GM21529 (cell line): ENCODE results near the gene NTN1.

Source experiments
- ATAC-seq: cut with Tn5 transposase; IDR thresholded peaks from one replicate; pipeline ENCODE4 v1.9.1; 2021; ENCODE audit not compliant: unreplicated experiment

NTN1 gene

GRCh38 chr17:9120471-9120870, 99.2 kb downstream of the NTN1 start:
- no peak for ATAC-seq

DNA sequence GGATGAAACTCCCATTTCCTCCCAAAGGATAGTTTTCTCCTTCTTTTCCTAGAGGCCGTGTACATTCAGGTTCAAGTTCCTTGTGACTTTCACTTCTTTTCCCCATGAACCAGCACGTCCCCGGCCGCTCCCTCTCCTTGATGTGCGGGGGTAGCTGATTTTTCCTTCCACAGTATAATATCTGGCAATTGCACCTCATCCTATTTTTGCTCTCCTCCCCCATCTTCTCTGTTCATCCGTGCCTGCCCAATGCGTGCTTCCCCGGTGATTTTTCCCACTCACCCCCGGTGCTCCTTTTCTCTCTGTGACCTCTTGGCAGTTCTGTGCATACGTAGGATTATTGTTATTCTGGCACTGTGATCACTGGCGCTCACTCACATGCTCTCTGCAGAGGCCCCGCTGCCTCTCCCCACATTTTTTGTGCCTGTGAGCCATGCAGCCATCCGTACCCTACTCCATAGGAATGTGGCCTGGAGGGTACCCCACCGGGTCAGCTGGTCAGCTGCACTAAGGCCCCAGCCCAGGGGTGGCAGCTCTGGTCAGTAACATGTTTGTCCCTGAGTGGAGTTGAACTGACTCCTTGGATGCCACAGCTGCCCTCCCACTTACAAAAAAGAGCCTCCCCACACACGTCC, 100.0 kb downstream of the NTN1 start:
- no peak for ATAC-seq

DNA sequence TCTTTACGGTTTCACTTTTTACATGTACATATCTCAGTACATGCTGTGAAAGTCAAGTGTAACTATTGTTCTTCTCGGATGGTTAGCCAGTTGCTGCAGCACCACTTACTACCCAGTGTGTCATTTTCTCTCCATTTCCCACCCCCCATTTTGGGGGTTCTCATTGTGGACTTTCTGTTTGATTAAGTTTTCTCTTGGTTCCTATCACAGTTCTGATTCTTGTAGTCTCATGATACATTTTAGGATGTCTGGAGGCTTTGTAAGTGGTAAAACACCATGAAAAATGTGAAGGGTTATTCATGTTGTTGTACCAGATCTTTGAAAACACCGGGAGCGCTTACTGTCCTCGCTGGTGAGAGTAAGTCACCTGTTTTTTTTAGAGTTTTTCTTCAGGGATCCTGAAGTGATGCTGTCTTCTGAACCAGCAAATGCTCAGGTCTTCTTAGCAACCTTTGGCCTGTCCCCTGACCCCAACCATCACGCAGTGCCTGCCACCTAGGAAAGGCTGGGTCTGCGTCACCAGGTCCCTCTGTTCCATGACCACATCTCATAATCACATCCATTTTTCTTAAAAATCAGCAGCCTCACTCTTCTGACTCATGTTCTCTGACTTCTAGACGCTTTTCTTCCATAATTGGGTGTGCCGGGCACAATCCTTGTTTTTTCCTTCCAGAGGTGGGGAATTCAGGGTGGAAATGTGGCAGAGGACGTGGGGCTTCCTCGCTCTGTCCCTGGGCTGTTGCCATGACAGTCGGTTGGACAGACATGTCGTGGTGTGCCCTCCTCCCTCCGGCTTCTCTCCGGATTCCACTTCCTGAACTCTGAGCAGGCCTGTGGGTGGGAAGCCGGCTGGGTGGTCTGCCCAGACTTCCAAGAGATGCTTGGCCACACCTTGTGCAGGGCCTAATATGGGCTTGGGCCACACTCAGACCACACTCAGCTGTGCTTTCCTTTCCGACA, 102.6 kb downstream of the NTN1 start:
- ATAC-seq: no peak

DNA sequence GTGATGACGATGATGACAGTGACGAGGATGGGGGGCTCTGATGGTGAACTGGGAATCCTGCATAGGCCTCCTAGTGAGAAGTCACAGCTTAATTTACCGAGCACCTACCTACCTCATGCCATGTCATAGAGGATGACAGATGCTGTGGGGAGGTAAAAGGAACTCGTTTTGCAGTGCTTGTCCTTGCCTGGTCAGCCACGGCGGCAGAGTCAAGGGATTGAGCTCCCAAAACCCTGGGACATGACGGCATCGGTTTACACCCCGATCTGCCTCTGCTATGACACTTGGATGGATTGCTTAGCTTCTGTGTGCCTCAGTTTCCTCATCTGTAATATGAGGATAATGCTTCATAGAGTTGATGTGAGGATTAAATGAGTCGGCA, 103.2 kb downstream of the NTN1 start:
- no peak for ATAC-seq

DNA sequence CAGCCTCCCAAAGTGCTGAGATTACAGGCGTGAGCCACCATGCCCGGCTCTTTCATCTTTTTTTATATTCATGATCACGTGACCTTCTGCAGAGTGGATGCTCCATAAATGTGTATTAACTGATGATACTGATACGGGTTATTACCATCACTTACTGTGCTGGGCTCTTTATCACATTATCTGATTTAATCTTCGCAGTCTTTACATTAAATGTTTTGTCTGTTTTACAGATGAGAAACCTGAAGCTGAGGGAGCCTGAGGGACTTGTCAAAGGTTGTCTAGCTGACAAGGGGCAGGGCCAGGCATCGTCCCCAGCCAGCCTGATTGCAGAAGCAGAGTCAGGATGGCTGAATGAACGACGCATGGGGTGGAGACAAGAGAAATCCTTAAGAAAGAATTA, 104.4 kb downstream of the NTN1 start:
- ATAC-seq: no peak

GRCh38 chr17:9127340-9127739, 106.0 kb downstream of the NTN1 start:
- ATAC-seq: no peak

- ATAC-seq: no peak
Measured at GRCh38 chr17:9131371-9131770, 110.1 kb downstream of the NTN1 start.

DNA sequence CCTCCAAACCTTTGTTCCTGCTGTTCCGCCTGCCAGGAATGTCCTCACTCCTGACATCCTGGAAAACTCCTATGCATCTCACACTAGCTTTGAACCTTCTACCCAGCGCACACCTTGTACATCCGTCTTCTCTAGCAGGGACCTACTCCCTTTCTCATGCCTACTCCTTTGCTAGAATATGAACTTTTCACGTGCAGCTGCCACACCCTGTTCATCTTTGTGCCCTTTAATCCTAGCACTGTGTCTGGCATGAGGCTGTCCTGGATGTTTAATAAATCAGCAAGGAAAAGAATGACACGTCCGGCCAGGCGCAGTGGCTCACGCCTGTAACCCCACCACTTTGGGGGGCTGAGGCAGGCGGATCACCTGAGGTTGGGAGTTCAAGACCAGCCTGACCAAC, 111.0 kb downstream of the NTN1 start:
- no peak for ATAC-seq

DNA sequence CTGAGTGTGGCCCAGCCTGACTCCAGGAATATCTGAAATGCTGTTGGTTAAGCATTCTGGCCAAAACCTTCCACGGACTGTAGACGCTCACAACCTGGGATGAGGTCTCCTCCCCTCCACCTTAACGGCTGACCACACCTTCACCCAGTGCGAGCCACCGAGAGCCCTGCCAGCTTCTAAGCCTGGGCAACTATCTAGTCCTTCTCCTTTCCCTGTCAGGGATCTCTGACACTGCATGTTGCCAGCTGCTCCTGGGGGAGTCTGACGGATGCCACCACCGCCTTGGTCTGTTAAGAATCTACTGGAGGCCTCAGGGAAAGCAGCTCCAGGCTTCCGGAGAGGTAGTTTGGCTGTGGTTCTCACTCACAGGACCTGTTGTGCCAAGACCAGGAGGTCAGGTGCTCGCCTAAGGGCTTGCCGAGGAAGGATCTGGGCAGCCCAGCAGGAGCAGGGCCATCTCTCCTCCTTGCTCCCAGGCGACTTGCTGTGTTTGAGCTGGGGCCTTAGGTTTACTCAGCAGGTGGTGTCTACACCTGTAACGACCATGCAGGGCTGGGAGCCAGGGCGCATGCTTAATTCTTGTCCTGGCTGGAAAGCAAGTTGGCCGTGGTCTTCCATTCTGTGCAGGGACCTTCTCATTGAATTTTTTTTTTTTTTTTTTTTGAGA, 111.8 kb downstream of the NTN1 start:
- no peak for ATAC-seq

DNA sequence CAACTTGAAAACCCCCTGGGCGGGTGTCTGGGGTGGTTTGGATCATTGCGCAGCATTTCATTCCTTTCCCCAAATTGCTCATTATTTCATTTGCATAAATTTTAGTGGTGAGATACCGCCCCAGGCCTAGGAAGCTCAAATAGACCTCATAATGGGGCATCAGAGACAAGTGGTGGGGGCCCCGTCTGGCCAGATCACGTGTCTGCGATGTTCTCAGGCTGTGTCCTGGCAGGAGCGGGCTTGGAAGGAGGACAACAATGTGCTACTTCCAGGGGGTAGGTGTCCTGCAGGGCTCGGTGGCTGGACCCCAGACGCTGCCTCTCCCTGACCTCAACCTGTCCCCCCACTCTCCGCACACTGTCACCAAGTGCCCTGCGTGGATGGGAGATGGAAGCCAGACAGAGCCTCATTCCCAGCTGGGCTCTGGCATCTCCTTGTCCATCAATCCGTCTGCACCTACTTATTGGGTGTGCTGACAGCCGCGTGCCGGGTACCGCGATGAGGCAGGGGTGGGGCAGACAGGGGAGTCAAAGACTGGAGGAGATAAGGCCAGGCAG, 116.9 kb downstream of the NTN1 start:
- no peak for ATAC-seq

DNA sequence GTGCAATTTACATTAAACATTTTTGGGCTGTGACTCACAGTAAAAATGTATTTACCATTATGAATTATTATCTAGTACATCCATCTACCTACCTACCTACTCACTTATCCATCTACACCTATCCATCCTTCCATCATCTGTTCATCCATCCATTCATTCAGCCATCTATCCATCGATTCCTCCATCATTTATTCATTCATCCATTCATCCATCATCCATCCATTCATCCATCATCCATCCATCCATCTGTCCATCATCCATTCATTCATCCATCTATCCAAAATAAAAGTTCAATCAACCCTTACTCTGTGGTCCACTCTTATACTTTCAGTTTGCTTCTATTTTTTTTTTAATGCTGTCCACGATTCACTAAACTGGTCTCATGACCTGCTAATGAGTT, 118.4 kb downstream of the NTN1 start:
- no peak for ATAC-seq

DNA sequence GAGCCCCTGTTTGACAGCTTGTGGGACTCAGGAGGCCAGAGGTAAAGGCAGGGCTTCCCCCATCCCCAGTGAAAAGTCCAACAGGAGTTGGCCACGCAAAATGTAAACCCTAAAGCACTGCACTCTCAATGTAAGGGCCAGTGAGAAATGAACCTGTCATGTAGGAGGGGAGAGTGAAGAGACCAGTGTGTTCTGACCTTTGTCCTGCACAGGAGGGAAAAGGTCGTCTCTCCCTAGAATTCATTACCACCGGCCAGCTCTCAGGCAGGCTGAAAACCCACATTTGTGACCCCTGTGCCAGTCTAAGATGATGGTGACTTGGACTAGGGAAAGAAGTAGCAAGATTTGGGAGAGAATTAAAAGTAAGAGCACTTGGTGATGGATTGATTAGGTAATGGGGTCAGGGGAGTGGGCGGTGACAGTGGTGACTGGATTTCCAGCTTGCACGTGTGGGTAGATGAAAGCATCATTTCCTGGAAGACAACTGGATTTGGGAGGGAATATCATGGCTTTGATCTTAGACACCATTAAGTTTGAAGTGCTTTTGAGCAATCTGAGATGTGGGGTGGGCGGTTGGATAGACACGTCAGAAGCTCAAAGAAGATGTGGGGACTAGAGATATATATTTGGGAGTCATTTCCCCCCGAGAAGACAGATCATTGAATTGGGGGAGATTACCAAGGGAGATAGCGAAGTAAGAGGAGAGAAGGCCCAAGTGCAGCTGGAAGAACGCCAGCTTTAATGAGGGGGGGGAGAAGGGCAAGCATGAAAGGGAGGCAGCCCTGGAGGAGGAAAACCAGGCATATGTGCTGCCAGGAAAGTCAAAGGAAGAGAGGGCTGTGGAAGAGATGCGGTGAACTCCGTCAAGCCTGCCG, 119.5 kb downstream of the NTN1 start:
- ATAC-seq: no peak

GRCh38 chr17:9141425-9141753, 120.1 kb downstream of the NTN1 start:
- no peak for ATAC-seq

DNA sequence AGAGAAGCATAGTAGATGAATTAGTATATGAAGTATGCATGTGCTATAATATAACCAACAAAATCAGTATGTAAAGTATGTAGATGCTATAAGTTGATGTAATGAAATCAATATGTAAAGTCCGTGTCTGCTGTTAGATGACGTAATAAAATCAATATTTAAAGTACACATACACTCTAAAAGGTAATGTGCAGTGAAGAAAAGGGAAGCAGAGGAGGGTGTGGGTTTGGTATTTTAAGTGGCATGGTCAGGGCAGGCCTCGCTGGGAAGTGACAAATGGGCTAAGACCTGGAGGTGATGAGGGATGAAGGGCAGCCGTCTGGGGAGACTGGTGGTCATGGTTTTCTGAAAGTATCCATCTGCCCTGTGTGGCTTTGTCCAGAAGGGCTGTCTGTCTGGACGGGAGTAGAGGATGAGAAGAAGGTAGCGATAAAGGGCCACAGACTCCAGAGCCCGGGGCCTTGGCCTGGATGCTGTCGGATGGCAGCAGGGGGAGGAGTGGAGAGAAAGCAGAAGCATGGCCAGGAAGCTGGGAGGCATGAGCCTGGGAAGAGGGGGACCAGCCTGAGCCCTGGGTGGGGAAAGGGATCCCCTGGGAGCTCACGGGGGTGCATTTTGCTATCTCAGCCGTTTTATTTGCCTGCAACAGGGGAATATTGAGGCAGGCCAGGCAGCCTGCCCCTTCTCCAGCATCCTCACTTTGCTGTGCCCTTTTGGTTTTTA, 121.6 kb downstream of the NTN1 start:
- no peak for ATAC-seq

DNA sequence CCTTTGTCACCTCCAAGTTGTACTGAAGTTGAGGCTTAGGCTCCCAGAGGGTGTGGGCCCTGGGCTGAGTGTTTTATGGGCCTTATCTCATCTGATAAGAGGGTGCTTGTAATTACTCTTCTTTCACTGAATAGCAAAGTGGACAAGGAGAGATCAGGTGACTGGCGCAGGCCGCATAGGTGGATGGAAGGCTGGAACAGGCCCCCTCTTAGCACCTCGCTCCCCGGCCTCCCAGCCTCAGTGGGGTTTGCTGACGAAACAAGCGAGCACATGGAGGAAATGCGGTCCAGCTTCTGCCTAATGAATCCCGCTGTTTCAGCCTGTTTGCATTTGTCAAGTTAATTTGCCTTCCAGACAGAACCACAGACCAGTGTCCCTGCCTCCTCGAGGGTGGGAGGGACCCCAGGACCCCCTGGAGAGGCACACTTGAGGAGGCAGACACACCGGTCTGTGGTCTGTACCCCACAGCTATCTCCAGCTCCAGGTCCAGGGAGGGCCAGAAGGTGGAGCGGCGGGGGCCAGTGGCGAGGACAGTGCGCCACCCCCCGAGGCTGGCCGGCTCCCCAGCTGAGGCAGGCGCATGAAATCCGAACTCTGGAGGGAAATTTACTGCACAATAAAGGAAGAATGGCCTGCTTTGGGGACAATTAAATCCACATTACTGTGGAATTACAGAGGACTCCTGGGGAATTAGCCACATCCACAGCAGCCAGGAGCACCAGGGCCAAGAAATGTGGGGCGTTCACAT, 123.4 kb downstream of the NTN1 start:
- no peak for ATAC-seq

GRCh38 chr17:9146064-9146463, 124.8 kb downstream of the NTN1 start:
- ATAC-seq: no peak

DNA sequence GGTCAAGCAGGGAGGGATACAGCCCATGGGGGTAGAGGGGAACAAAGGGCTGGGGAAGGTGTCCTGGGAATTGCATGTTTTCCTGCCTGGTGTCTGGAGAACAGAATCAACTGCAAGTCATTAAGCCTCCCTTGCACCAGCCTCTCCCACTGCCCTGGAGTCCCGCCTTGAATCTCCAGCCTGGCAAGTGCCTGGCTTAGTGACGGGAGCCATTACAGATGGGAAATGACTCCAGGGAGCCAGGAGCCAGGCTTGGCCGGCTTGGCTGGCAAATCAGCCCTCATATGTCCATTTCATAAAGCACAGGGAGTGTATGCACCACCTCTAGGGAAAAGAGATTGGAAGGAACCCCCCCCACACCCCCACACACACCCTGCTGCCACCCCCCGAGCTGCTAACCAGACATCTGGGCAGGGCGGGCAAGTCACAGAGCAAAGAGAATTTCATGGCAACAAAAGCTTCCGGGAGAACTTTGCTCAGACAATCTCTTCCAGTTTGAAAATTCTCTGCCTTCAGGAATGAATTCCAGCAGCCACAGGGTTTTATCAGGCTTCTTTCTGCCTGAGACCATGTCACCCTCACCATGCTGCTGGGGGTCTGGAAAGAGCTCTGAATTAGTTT, 127.7 kb downstream of the NTN1 start:
- ATAC-seq: no peak

- ATAC-seq: no peak
Measured at GRCh38 chr17:9150446-9151090, 129.3 kb downstream of the NTN1 start.

GRCh38 chr17:9151091-9151490, 129.8 kb downstream of the NTN1 start:
- no peak for ATAC-seq
